Endometrial microvascular endothelial cells (primary cell): ENCODE measurements around the gene SCAPER. TPM values are rescaled to one million over a fixed set of nuclear protein-coding genes. Genes with fewer than 3 reads are reported as not detected.

Source experiments
- in situ Hi-C: cut with HindIII; loops from 2 replicates; pipeline ENCODE4 v1.10.0; 2017; ENCODE audit warnings: low sequenced_read_pairs, low pct_unique_long_range_greater_than_20kb; ENCODE audit errors: inconsistent ontology term
- total RNA-seq: library from RNA; depleted of rRNA; stranded (reverse); fragments of >200 nt; gene quantifications from one replicate; pipeline ENCODE4 v1.2.3, GENCODE V29; 2015; ENCODE audit errors: inconsistent ontology term

The SCAPER gene, protein sequence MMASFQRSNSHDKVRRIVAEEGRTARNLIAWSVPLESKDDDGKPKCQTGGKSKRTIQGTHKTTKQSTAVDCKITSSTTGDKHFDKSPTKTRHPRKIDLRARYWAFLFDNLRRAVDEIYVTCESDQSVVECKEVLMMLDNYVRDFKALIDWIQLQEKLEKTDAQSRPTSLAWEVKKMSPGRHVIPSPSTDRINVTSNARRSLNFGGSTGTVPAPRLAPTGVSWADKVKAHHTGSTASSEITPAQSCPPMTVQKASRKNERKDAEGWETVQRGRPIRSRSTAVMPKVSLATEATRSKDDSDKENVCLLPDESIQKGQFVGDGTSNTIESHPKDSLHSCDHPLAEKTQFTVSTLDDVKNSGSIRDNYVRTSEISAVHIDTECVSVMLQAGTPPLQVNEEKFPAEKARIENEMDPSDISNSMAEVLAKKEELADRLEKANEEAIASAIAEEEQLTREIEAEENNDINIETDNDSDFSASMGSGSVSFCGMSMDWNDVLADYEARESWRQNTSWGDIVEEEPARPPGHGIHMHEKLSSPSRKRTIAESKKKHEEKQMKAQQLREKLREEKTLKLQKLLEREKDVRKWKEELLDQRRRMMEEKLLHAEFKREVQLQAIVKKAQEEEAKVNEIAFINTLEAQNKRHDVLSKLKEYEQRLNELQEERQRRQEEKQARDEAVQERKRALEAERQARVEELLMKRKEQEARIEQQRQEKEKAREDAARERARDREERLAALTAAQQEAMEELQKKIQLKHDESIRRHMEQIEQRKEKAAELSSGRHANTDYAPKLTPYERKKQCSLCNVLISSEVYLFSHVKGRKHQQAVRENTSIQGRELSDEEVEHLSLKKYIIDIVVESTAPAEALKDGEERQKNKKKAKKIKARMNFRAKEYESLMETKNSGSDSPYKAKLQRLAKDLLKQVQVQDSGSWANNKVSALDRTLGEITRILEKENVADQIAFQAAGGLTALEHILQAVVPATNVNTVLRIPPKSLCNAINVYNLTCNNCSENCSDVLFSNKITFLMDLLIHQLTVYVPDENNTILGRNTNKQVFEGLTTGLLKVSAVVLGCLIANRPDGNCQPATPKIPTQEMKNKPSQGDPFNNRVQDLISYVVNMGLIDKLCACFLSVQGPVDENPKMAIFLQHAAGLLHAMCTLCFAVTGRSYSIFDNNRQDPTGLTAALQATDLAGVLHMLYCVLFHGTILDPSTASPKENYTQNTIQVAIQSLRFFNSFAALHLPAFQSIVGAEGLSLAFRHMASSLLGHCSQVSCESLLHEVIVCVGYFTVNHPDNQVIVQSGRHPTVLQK (N-terminal part only)
- total RNA-seq, result 9.0 TPM

DNA sequence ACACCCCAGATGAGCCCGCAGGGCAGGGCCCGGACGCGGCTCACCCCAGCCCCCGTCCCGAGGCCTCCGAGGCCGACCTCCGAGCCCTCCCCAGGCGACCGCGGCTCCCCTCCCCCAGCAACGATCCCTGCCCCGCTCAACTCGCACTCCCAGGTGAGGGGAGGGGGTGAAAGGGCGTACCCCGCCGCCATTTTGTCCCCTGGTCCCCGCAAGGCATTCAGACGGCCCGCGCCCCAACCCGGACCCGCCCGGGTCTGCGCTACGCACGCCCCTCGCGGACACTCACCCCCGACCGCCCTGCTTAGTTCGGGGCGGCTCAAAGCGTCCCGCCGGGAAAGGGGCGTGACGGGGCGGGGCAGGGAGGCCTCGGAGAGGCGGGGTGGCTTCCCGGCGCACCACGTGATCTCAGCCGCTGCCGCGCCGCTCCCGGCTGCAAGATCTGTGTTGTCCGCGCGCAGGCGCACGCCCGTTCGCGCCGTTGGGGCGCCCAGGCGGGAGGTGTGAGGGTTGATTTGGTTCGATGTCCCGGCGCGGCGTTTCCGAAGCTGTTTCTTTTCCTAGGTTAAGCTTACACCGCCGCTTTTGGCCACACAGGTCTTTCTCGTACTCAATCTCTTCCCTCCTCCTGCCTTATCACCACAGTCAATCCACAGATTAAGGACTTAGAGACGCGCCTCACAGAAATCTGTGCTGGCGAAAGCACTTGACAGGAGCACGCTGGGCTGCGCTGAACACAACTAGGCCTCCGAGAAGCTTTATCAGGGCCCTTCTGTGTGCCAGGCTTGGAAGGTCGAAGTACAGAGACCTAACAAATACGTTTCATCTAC lies at the start of gene SCAPER:
SCAPER (minus strand) TSS at position 328 of the 827 bp plus-strand sequence. CDS start 21,523 bp downstream, outside the sequence.
- in situ Hi-C loops, result no loop called here

DNA sequence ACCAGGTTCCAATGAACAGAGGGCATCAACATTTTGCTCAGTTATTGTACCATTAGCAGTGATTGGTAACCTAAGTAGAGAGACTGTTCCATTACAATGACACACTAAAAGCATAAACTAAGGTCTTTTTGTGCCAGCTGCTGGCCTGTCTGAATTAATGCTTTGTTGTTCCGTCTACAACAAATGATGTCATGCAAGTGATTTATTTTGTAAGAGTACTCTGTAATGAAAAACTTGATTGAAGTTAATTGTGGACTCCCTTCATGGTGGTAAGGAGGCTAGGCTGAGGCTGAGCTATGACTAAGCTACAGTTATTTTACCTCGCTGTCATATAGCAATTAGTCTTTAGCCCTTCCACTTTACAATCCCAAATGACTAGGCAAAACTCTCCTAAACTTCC lies 49.6 kb upstream of the SCAPER start:
- in situ Hi-C loops, result no loop called here

DNA sequence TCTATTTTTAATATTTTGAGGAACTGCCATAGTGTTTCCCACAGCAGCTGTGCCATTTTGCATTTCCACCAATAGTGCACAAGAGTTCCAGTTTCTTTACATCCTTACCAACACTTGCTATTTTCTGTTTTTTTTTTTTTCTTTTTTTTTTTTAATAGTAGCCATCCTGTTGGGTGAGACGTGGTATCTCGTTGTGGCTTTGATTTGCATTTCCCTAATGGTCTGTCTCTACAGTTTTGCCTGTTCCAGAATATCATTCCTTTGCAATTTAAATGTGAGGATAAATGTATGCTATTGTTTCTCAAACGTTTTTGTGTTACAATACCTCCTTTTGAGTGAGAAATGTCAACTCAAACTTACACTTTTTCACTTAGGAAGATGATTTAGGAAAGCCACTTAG lies 48.8 kb upstream of the SCAPER start:
- in situ Hi-C loops, result no loop called here

- in situ Hi-C loops, result no loop called here
Measured at GRCh38 chr15:76951220-76951619, 46.1 kb upstream of the SCAPER start.

- in situ Hi-C loops, result no loop called here
Measured at GRCh38 chr15:76947454-76947853, 42.3 kb upstream of the SCAPER start.

DNA sequence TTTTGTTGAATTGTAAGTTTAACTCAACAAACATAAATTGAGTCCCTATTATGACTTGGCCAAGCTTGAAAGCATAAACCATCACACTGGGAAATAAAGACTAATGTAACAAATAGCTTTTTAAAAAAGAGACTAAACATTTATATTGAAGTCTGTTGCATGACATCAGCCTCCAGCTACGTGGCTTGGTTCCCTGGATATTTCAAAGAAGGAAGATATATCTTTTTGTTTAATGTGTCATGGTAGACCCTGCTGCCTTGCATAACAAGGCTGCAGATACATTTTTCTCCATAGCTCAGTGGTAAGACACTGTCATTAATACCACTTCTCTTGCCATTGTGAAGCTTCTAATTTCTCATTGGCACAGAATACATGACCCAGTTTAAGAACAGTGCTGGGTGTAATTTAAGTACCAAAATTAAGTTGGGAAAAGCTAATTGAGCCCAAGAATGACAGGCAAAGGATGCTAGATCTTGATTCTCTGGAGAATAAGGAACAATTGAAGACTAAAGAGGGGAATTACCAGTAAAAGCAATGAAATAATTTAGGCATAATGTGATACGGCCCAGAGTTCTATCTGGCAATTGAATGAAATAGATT lies 40.5 kb upstream of the SCAPER start:
- in situ Hi-C loops, result no loop called here

- in situ Hi-C loops, result no loop called here
Measured at GRCh38 chr15:76942331-76942730, 37.2 kb upstream of the SCAPER start.

DNA sequence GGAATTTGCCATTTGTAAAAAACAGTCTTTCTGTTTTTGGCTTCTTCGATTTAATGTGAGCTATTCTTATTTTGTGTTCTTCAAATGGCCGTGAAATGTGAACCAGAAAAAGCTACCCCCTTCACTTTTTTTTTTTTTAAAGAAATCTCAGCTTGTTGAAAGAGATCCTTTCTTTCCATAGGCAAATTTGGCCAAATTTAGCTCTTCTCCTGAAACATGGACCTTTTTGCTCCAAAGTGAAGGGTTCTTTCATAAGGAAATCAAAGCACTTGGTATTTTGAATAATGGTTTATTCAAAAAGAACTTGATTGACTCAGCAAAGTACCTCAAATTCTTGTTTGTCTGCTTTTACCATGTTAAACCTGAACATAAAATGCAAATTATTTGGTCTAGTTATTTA lies 36.5 kb upstream of the SCAPER start:
- in situ Hi-C loops, result no loop called here

DNA sequence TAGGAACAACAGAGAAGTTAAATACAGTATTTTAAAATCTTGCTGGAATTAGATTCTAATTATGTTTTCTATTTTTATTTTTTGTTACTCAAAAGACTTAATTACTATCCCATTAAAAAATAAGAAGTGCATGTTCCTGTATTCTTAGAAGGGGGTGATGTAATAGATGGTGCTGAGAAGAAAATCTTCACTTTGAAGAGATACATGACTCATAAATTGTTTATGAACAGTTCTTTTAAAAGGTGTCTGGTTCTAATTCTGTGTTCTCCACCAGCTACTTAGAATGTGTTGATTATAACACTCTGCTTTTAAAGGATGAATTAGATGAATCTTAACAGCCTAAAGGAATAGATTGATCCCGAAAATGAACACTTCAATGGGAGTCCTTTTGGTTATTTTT lies 34.6 kb upstream of the SCAPER start:
- in situ Hi-C loops, result no loop called here

DNA sequence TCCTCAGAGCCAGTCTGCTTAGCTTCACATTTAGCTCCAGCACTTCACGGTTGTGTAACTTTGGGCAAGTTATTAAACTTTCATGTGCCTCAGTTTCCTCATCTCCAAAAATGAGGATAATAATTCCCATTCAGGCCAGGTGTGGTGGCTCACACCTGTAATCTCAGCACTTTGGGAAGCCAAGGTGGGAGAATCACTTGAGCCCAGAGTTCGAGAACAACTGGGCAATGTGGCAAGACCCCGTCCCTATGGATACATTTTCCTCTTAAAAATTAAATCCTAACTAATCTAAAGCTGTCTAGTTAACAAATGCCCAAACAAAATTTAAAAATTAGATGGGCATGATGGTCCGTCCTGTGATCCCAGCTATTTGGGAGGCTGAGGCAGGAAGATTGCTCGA lies 33.6 kb upstream of the SCAPER start:
- in situ Hi-C loops, result no loop called here

GRCh38 chr15:76936671-76937070 lies 31.5 kb upstream of the SCAPER start:
- in situ Hi-C loops, result no loop called here

DNA sequence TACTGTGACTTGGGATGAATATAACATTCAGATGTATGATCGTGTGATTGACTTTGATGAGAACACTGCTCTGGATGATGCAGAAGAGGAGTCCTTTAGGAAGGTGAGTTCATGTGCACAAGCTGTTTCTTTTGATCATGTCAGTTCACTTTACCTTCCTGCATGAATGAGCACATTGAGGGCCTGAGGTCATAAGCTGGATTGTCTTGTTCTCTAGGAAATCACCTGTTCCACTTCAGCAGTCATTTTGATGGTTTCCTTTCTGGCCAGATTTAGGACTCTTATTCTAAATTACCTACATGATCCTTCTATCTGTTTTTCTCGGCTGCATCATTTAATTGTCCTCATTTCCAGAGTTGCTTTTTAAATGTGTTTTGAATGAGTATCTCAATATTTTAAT lies 30.5 kb upstream of the SCAPER start:
- in situ Hi-C loops, result no loop called here

- in situ Hi-C loops, result no loop called here
Measured at GRCh38 chr15:76932135-76932966, 27.2 kb upstream of the SCAPER start.

GRCh38 chr15:76931397-76932134 lies 26.4 kb upstream of the SCAPER start, which contains the start of gene RCN2:
RCN2 (plus strand) TSS chr15:76931749; CDS start chr15:76931842, 93 bp downstream.
- in situ Hi-C loops, result no loop called here

DNA sequence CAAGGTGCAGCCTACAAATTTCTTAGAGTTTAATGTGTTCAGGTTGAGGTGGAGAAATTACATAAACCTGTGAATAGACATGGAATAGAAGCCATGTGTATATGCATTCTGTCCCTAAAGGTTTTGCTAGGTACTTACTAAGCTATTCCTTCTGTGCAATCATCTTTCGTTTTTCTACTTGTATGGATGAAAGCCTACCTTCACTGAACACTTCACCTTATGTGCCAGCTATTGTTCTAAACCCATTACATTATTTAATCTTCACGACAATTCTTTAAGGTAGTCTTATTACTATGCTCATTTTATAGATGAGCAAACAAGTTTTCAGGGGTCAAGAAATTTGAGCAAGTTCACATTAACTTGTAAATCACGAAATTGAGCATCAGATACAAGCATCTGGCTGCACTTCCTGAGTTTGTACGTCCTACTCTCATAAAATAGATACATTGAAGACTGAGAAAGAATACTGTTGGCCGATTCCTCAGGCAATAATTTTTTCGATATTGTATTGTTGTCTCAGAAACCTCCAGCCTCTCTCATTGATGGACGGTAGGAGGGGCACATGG lies 25.8 kb upstream of the SCAPER start:
- in situ Hi-C loops, result no loop called here
